Gastroesophageal sphincter (tissue), 3 donors: ENCODE measurements around the gene SUN2.

Experiments
- CTCF ChIP-seq, 4 experiments: fragments of 200-600 bp in 2 of 4; fragments of 450-650 bp in 2 of 4; sonication (generic) in 1 of 4; IDR thresholded peaks; one replicate each; pipeline ENCODE4 v1.5.1; 2017 to 2019; ENCODE audit warnings: antibody characterized with exemption in 4 of 4, mild to moderate bottlenecking in 2 of 4, moderate library complexity in 2 of 4
- EP300 ChIP-seq: sonication (generic); formaldehyde crosslinking; IDR thresholded peaks from one replicate; pipeline ENCODE4 v1.6.1; 2017; ENCODE audit warnings: antibody characterized with exemption, mild to moderate bottlenecking
- POLR2A ChIP-seq, 2 donors: fragments of 450-650 bp; IDR thresholded peaks; one replicate each; pipeline ENCODE4 v1.6.1; 2017; ENCODE audit warnings: antibody characterized with exemption in 2 of 2, mild to moderate bottlenecking in 2 of 2, moderate library complexity in 1 of 2
- POLR2AphosphoS5 ChIP-seq: sonication (generic); formaldehyde crosslinking; IDR thresholded peaks from one replicate; pipeline ENCODE4 v1.6.1; 2017; ENCODE audit warnings: antibody characterized with exemption

GRCh38 chr22:38699784-38700183 is 56.0 kb downstream of the SUN2 start:
- no peak for TF ChIP-seq CTCF (IDR thresholded peaks at IDR 0.05)
- TF ChIP-seq POLR2AphosphoS5, result no peak
- no peak for TF ChIP-seq POLR2A (IDR thresholded peaks at IDR 0.05)
- no peak for TF ChIP-seq EP300
